C4-2B (cell line): ENCODE results near the gene ARHGAP10.

ENCODE experiments used
- H3K27ac ChIP-seq: fragments of 450-650 bp; 2 replicates; pipeline ENCODE4 v1.5.1; 2017
- ZFX ChIP-seq: fragments of 450-650 bp; IDR thresholded peaks from 2 replicates; pipeline ENCODE4 v1.6.1; 2017
- TF ChIP-seq, protein P1 (sequence below): fragments of 450-650 bp; conservative IDR thresholded peaks from 2 replicates; pipeline ENCODE4 v1.5.1; 2017; ENCODE audit warnings: mild to moderate bottlenecking

ARHGAP10 gene

DNA sequence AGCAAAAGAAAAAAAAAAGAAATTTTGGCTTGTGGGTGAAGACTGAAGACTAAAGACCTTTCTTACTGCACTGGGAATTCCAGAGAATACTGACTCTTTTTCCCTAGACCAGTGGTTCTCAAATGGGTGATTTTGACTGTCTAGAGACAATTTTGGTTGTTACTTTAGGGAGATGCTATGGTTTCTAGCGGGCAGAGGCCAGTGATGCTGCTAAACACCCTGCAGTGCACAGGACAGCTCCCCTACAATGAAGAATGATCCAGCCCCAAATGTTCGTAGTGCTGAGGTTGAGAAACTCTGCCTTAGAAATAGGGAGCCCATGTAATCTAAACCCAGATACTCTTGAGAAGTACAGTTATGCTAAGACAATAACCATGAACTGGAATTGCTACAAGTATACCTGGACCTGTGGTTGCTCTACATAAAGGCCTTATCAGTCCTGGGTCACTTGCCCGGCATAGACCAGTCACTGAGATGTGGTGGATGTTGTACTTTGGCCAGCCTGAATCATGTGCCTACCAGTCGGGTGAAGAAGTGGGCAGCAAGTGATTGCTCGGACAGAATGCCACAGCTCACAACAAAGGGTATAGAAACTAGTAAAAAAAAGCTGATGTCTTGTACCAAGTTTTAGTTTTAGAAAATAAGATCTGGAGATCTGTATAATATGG is 16.0 kb downstream of the ARHGAP10 start:
- no peak overlapping the region for H3K27ac ChIP-seq
- TF ChIP-seq, protein P1, sequence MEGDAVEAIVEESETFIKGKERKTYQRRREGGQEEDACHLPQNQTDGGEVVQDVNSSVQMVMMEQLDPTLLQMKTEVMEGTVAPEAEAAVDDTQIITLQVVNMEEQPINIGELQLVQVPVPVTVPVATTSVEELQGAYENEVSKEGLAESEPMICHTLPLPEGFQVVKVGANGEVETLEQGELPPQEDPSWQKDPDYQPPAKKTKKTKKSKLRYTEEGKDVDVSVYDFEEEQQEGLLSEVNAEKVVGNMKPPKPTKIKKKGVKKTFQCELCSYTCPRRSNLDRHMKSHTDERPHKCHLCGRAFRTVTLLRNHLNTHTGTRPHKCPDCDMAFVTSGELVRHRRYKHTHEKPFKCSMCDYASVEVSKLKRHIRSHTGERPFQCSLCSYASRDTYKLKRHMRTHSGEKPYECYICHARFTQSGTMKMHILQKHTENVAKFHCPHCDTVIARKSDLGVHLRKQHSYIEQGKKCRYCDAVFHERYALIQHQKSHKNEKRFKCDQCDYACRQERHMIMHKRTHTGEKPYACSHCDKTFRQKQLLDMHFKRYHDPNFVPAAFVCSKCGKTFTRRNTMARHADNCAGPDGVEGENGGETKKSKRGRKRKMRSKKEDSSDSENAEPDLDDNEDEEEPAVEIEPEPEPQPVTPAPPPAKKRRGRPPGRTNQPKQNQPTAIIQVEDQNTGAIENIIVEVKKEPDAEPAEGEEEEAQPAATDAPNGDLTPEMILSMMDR = no peak

DNA sequence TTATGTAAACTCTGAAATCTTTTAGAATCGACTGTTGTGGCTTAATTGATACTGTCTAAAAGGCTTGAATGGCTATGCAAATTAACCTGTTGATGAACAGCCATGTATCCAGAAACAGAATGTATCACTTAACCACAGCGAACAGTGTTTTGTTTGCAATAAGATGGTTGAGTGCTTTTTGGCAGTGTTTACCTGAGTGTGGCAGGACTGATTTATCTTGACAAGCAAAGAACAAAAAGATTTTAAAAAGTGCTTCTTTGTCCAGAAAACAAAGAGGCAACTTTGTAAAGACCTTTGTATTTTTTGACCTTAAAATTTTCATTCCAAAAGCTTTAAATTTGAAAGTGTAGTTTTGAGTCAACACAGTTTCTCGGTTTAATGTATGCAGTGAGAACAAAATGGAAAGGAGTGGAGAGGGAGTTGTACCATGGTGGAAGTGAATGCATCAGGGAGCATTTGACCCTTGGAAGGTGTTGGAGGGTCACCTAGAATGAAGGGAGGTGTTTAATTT is 18.0 kb downstream of the ARHGAP10 start:
- TF ChIP-seq ZFX = no peak
- no peak overlapping the region for H3K27ac ChIP-seq

DNA sequence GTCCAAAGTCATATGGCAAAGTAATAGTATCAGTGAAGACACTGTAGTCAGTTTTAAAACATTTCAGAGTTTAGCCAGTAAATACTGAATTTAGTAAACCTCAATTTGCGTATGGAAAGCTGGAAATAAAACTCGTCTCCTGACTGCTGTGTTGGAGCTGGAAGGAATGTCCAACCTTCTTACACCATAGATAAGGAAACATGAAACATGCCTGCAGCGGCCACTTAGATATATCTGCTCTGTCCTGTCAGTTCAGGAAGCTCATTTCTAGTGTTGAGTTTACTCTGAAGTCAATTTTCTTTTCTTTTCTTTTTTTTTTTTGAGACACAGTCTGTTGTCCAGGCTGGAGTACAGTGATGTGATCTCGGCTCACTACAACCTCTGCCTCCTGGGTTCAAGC is 21.2 kb downstream of the ARHGAP10 start:
- peak overlapping the region; percentile 34; the same call in 1 of the 2 replicates for H3K27ac ChIP-seq
- TF ChIP-seq ZFX = no peak
- TF ChIP-seq, protein P1 = no peak

DNA sequence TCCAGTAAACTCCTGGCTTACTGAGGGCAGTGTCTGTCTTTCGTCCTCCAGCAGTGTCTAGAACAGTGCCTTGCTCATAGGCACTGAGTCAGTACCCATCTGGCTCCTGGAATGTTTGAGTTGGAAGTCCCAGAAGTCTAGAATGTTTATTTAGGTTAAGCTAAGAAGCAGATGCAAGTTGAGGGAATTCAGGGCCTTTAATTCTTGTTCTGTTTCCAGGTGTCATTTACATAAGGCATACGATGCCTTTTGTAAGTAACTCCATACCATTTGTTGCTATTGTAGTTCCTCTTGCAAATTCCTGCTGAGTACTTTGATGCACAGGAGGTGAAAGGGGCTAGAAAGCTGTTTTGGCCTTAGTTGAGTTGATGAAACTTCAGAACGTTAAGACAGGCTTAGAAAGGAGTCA is 22.2 kb downstream of the ARHGAP10 start:
- H3K27ac ChIP-seq = no peak overlapping the region; the same call in 1 of the 2 replicates
- TF ChIP-seq ZFX = no peak
- TF ChIP-seq, protein P1 = no peak

DNA sequence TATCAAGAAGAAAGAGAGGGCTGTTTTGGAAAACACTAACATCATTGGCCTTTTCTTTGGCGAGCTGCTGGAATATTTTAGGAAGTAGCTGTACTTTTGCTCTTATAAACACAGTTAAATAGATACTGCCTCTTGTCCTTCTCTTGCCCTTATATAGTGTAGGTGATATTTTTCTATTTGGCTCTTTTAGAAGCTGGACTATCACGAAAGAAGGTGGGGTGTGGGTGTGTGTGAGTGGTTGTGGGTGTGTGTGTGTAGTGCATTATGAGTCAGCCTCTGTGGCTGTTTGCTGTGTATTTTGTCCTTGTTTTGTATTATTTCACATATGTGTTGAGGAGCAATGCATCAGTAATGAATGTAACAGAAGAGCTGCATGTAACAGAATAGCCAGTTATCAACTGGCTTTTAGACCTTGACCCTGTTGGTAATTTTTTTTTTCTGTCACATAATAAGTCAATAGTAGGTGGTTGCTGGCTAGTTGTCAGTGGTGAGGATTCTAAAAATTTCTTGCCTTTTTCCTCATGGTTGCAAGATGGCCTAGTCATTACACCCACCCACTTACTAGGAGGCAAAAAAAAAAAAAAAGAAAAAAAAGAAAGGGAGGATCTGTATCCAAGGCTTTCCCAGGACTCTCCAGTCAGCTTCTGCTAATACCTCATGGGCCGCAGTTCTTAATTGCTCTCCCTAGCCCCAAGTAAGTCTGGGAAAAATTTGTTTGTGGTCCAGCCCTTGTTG is 23.8 kb downstream of the ARHGAP10 start:
- H3K27ac ChIP-seq = no peak overlapping the region
- TF ChIP-seq, protein P1 = no peak
- no peak for TF ChIP-seq ZFX

DNA sequence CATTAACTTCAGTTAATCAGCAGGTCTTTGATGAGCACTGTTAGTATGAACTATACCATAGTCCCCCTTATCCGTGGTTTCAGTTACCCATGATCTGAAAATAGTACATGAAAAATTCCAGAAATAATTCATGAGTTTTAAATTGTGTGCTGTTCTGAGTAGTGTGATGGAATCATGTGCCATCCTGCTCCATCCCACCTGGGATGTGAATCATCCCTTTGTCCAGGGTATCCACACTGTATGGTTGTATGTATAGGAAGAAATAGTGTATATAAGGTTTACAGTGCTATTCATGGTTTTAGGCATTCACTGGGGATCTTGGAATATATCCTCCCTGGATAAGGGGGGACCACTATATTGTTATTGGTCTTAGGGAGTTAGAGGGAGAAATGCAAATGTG is 24.5 kb downstream of the ARHGAP10 start:
- TF ChIP-seq ZFX = no peak
- TF ChIP-seq, protein P1 = no peak
- H3K27ac ChIP-seq = no peak overlapping the region

DNA sequence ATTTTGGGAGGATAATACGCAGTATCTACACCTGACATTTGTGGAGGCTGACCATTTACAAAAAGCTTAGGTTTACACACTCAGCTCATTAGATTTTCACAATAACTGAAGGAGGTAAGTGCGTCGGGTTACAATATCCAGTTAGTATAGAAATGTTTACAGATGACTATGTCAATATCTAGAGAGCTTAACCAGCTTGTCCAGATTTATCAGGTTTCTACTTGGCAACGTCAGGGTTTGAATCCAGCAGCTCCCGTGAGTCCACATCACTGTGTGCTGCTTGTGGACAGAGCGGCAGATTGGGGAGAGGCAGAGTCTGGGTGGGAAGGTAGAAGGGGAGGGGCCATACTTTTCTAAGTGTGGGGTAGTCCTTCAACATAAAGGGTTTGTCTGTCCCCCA is 28.3 kb downstream of the ARHGAP10 start:
- peak overlapping the region; percentile 96 for H3K27ac ChIP-seq
- no peak for TF ChIP-seq ZFX
- TF ChIP-seq, protein P1 = no peak
